Breast epithelium (tissue), 3 donors: ENCODE results near the gene BRD3.

Experiments
- POLR2A ChIP-seq: fragments of 450-650 bp; IDR thresholded peaks from one replicate; pipeline ENCODE4 v1.6.1; 2016; ENCODE audit warnings: antibody characterized with exemption, mild to moderate bottlenecking, moderate library complexity
- POLR2AphosphoS5 ChIP-seq, 3 donors: sonication (generic); formaldehyde crosslinking; IDR thresholded peaks; one replicate each; pipeline ENCODE4 v1.6.1; 2017; ENCODE audit warnings: antibody characterized with exemption in 3 of 3
- TF ChIP-seq, protein P1 (sequence below), 3 donors: fragments of 450-650 bp; IDR thresholded peaks; one replicate each; pipeline ENCODE4 v1.5.1; 2016 to 2017; ENCODE audit warnings: antibody characterized with exemption in 3 of 3, mild to moderate bottlenecking in 3 of 3, moderate library complexity in 3 of 3

DNA sequence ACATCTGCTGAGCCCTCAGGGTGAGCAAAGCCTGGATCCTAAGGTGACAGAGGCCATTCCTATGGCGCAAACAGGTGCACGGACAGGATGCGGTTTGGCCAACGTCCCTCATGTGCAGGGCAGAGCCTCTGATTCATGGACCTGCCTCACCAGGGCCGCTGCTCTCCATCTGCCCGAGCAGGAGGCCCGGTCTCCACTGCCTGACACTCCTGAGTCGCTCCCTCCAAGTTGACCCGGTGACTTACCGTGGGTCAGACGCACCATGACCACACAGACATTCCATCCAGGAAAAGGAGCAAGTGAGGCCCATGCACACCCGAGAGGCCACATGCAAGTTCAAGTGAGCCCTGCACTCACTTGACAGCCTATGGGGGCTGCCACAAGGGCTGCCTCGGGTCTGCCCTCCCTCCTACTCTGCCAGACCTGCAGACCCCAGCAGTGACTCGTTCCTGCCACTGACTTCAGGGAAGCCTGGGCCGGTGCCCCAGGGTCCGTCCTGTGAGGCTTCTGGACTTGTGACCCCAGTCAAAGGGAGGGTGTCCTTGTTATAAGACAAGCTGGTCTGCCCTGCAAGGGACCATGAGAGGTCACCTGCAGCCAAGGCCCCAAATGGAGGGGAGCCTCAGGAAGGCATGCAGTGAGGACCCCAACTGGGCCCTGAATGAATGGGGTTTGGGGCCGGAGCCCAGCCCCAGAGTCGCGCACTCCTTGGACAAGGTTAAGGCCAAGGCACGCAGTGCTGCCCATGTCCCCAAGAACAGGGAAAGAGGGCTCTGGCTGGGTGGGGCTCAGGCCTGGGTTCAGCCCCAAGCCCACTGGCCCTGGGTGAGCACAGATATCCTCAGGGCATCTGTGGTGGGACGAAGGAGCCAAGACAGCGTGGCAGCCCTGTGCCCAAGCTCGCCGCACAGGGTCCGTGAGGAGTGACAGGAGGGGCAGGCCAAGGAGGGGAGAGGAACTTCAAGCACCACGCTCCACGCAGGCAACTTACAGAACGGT is 32.5 kb downstream of the BRD3 start:
- TF ChIP-seq, protein P1, sequence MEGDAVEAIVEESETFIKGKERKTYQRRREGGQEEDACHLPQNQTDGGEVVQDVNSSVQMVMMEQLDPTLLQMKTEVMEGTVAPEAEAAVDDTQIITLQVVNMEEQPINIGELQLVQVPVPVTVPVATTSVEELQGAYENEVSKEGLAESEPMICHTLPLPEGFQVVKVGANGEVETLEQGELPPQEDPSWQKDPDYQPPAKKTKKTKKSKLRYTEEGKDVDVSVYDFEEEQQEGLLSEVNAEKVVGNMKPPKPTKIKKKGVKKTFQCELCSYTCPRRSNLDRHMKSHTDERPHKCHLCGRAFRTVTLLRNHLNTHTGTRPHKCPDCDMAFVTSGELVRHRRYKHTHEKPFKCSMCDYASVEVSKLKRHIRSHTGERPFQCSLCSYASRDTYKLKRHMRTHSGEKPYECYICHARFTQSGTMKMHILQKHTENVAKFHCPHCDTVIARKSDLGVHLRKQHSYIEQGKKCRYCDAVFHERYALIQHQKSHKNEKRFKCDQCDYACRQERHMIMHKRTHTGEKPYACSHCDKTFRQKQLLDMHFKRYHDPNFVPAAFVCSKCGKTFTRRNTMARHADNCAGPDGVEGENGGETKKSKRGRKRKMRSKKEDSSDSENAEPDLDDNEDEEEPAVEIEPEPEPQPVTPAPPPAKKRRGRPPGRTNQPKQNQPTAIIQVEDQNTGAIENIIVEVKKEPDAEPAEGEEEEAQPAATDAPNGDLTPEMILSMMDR (IDR thresholded peaks at IDR 0.05): no peak
- TF ChIP-seq POLR2A (no peak), POLR2AphosphoS5 (IDR thresholded peaks at IDR 0.05) (no peak)
